IMR-90 (cell line): ENCODE measurements around the gene REN. TPM values are rescaled to one million over a fixed set of nuclear protein-coding genes. Genes with fewer than 3 reads are reported as not detected.

Experiments
- ATAC-seq: fragments of 200-7000 bp; cut with Tn5 transposase; 2 replicates; pipeline ENCODE4 v1.9.1; 2020; ENCODE audit warnings: low read depth, mild to moderate bottlenecking, moderate library complexity
- BruUV-seq: library from RNA; stranded (reverse); fragments of 400-500 nt; replicated peaks from 2 replicates; lab custom pipeline; 2021; lab: Mats Ljungman, UMichigan
- CTCF ChIA-PET: fragments of 300-600 bp; formaldehyde crosslinking; extraction: SDS; loops from one replicate; lab custom pipeline; 2021; ENCODE audit warnings: antibody characterized with exemption; lab: Yijun Ruan, JAX
- POLR2A ChIA-PET: fragments of 300-600 bp; sonication (Branson Sonifier 250); formaldehyde crosslinking; loops from one replicate; lab custom pipeline; 2022; ENCODE audit warnings: antibody characterized with exemption; ENCODE audit not compliant: unreplicated experiment; lab: Charles Lee
- DNase-seq: peaks from one replicate; pipeline ENCODE4 v3.0.0; 2013
- H2AFZ ChIP-seq: replicated peaks from 2 replicates; pipeline ENCODE3; 2013; ENCODE audit warnings: low read length, mild to moderate bottlenecking; ENCODE audit not compliant: poor library complexity
- H2AK5ac ChIP-seq: 2 replicates; pipeline ENCODE4 v1.6.1; 2013; ENCODE audit warnings: low read depth, low read length, inconsistent platforms
- H2AK9ac ChIP-seq: replicated peaks from 2 replicates; pipeline ENCODE3; 2013; ENCODE audit warnings: mild to moderate bottlenecking, low read depth, low read length, moderate library complexity; ENCODE audit not compliant: poor library complexity
- H2BK120ac ChIP-seq: 2 replicates; pipeline ENCODE4 v1.6.1; 2013; ENCODE audit warnings: low read depth, low read length, inconsistent platforms
- H2BK15ac ChIP-seq: 3 replicates; pipeline ENCODE4 v1.6.1; 2013; ENCODE audit warnings: low read depth, low read length, inconsistent platforms
- H2BK20ac ChIP-seq: 2 replicates; pipeline ENCODE4 v1.6.1; 2013; ENCODE audit warnings: low read depth, mild to moderate bottlenecking, inconsistent platforms, low read length, moderate library complexity
- H2BK5ac ChIP-seq: 2 replicates; pipeline ENCODE4 v1.6.1; 2013; ENCODE audit warnings: mild to moderate bottlenecking, low read depth, low read length, inconsistent platforms; ENCODE audit not compliant: poor library complexity, severe bottlenecking
- H3K14ac ChIP-seq: replicated peaks from 2 replicates; pipeline ENCODE4 v1.6.1; 2013; ENCODE audit warnings: low read depth, low read length, inconsistent platforms
- H3K18ac ChIP-seq: 2 replicates; pipeline ENCODE4 v1.6.1; 2013; ENCODE audit warnings: low read depth, low read length, control low read depth
- H3K23ac ChIP-seq: 2 replicates; pipeline ENCODE4 v1.6.1; 2013; ENCODE audit warnings: low read depth, low read length, inconsistent platforms
- H3K27ac ChIP-seq: 2 replicates; pipeline ENCODE4 v1.5.1; 2013; ENCODE audit warnings: mild to moderate bottlenecking, control low read depth, low read length; ENCODE audit not compliant: insufficient read depth
- H3K27me3 ChIP-seq: 2 replicates; pipeline ENCODE4 v1.6.1; 2013; ENCODE audit warnings: low read length; ENCODE audit not compliant: control insufficient read depth, insufficient read depth
- H3K36me3 ChIP-seq: 2 replicates; pipeline ENCODE4 v1.6.1; 2013; ENCODE audit warnings: low read length, mixed read lengths; ENCODE audit not compliant: control insufficient read depth, insufficient read depth
- H3K4ac ChIP-seq: 2 replicates; pipeline ENCODE4 v1.6.1; 2013; ENCODE audit warnings: low read depth, low read length, inconsistent platforms
- H3K4me1 ChIP-seq: 2 replicates; pipeline ENCODE4 v1.6.1; 2013; ENCODE audit warnings: low read length, mixed read lengths; ENCODE audit not compliant: control insufficient read depth, insufficient read depth
- H3K4me2 ChIP-seq: 2 replicates; pipeline ENCODE4 v1.6.1; 2013; ENCODE audit warnings: low read depth, mild to moderate bottlenecking, control low read depth, low read length, moderate library complexity
- H3K4me3 ChIP-seq: 2 replicates; pipeline ENCODE4 v1.5.1; 2013; ENCODE audit warnings: low read depth, mild to moderate bottlenecking, control low read depth, low read length, moderate library complexity; ENCODE audit not compliant: insufficient read depth
- H3K56ac ChIP-seq: 2 replicates; pipeline ENCODE4 v1.6.1; 2013; ENCODE audit warnings: low read length, inconsistent platforms; ENCODE audit not compliant: insufficient read depth; ENCODE audit errors: extremely low read depth
- H3K79me1 ChIP-seq, 2 experiments: 2 replicates each; pipeline ENCODE4 v1.6.1; 2013; ENCODE audit warnings: low read length in 2 of 2, inconsistent platforms in 1 of 2, low read depth in 1 of 2
- H3K9ac ChIP-seq: 2 replicates; pipeline ENCODE4 v1.6.1; 2013; ENCODE audit warnings: low read depth, low read length, control low read depth
- H3K9me1 ChIP-seq: 2 replicates; pipeline ENCODE4 v1.6.1; 2013; ENCODE audit warnings: low read length, inconsistent platforms; ENCODE audit not compliant: insufficient read depth
- H3K9me3 ChIP-seq: 2 replicates; pipeline ENCODE4 v1.6.1; 2013; ENCODE audit warnings: low read length; ENCODE audit not compliant: control insufficient read depth, insufficient read depth
- H4K20me1 ChIP-seq: 2 replicates; pipeline ENCODE4 v1.6.1; 2013; ENCODE audit warnings: low read length, inconsistent platforms; ENCODE audit not compliant: insufficient read depth
- H4K5ac ChIP-seq: 2 replicates; pipeline ENCODE4 v1.6.1; 2013; ENCODE audit warnings: mild to moderate bottlenecking, low read depth, low read length, control low read depth
- H4K8ac ChIP-seq, 2 experiments: 2 replicates each; pipeline ENCODE4 v1.6.1; 2013; ENCODE audit warnings: low read depth in 2 of 2, low read length in 2 of 2, control low read depth in 1 of 2, inconsistent platforms in 1 of 2
- H4K91ac ChIP-seq: 2 replicates; pipeline ENCODE4 v1.6.1; 2013; ENCODE audit warnings: low read depth, low read length, inconsistent platforms; ENCODE audit not compliant: insufficient read depth
- FOS ChIP-seq: fragments of 150-350 bp; IDR thresholded peaks from 2 replicates; pipeline ENCODE4 v1.6.1; 2016; ENCODE audit warnings: low read depth, low read length
- MAFK ChIP-seq: IDR thresholded peaks from 2 replicates; pipeline ENCODE4 v1.6.1; 2012; ENCODE audit warnings: low read depth, low read length, improper control_type of control experiment
- NFE2L2 ChIP-seq: fragments of 150-350 bp; IDR thresholded peaks from 2 replicates; pipeline ENCODE4 v1.6.1; 2016; ENCODE audit warnings: low read depth, mild to moderate bottlenecking, low read length
- RAD21 ChIP-seq: IDR thresholded peaks from 2 replicates; pipeline ENCODE4 v1.6.1; 2012; ENCODE audit warnings: low read length, improper control_type of control experiment
- RFX5 ChIP-seq: IDR thresholded peaks from 2 replicates; pipeline ENCODE4 v1.8.0; 2012; ENCODE audit warnings: low read depth, mild to moderate bottlenecking, low read length, moderate library complexity
- SMC3 ChIP-seq: fragments of 150-350 bp; IDR thresholded peaks from 2 replicates; pipeline ENCODE4 v1.6.1; 2016; ENCODE audit warnings: low read depth, mild to moderate bottlenecking, antibody characterized with exemption, low read length, moderate library complexity
- WGBS, 2 experiments: methylation state at CpG; one replicate each; pipeline versions ENCODE4 v1.1.5 to v1.1.7; 2013; ENCODE audit warnings: missing lambda C conversion rate in 2 of 2; ENCODE audit not compliant: insufficient read length in 1 of 2; ENCODE audit errors: extremely low coverage in 2 of 2; 5-methylcytosine and 5-hydroxymethylcytosine counted together
- dilution Hi-C: fragments of 300-500 bp; cut with HindIII; formaldehyde crosslinking; loops from one replicate; pipeline ENCODE4 v1.14.3; 2018; ENCODE audit warnings: low sequenced_read_pairs; ENCODE audit not compliant: unreplicated experiment
- in situ Hi-C: fragments of 300-500 bp; cut with MboI; formaldehyde crosslinking; loops from 3 replicates; pipeline ENCODE4 v1.14.3; 2019; ENCODE audit warnings: low sequenced_read_pairs, inconsistent platforms, mixed read lengths
- intact Hi-C: fragments of 100-400 bp; cut with micrococcal nuclease; formaldehyde crosslinking; loops from 2 replicates; pipeline ENCODE4 v1.10.0; 2022
- polyA plus RNA-seq, 3 experiments: library from polyadenylated mRNA; depleted of rRNA; stranded (reverse); fragments of >200 nt; gene quantifications; 2 replicates each; pipeline ENCODE4 v1.2.3, GENCODE V29; 2012; ENCODE audit warnings: low replicate concordance in 1 of 3
- total RNA-seq: library from RNA; depleted of rRNA; stranded (reverse); fragments of >200 nt; gene quantifications from 2 replicates; pipeline ENCODE4 v1.2.3, GENCODE V29; 2012

Gene REN
- total and polyA plus RNA-seq, 2 of the 4 experiments (the other 2 are of a cell fraction): 0.54 to 1.2 TPM

GRCh38 chr1:204161609-204162493 lies 4.3 kb downstream of the REN start (continued):
- no peak for TF ChIP-seq MAFK
- no peak for TF ChIP-seq RFX5
- TF ChIP-seq FOS: no peak
- no peak for TF ChIP-seq RAD21
- no peak for TF ChIP-seq SMC3
- no peak for TF ChIP-seq NFE2L2

- Histone ChIP-seq H2AK5ac (no peak overlapping the region), H3K9me3 (no peaks in the 10 kb centered on the region), H3K4me3 (no peak overlapping the region), H2BK5ac (no peak overlapping the region), H3K4me2 (no peak overlapping the region), H4K20me1 (no peaks in the 10 kb centered on the region), H3K27ac (no peak overlapping the region), H3K4ac (no peak overlapping the region), H2AFZ (no peak overlapping the region), H2BK15ac (no peak overlapping the region), H3K14ac (no peak overlapping the region), H3K79me1 (no peaks in the 10 kb centered on the region), H2AK9ac (no peak overlapping the region), H3K18ac (no peak overlapping the region), H3K27me3 (peaks cover 10% of the 10 kb centered on the region; the same call in 1 of the 2 replicates), H3K9ac (no peak overlapping the region), H3K23ac (no peak overlapping the region), H3K4me1 (no peaks in the 10 kb centered on the region), H2BK20ac (no peak overlapping the region), H4K8ac (no peak overlapping the region), H4K91ac (no peak overlapping the region), H3K56ac (no peak overlapping the region), H4K5ac (no peak overlapping the region), H2BK120ac (no peak overlapping the region), H3K36me3 (no peaks in the 10 kb centered on the region), H3K9me1 (peaks cover under 1% of the 10 kb centered on the region; the same call in 1 of the 2 replicates)
- ATAC-seq: no peak
- dilution Hi-C loops (loop anchor here (25.0 kb wide), 1 partner anchor 229 kb away; no protein-coding TSS in a partner anchor), in situ Hi-C loops (loop anchor here (5.0 kb wide), 1 partner anchor 204 kb away; no protein-coding TSS in a partner anchor), intact Hi-C loops (no loop called here)
- no TSS peak for BruUV-seq
- ChIA-PET CTCF (no interaction called here), POLR2A (no interaction called here)
- 36% methylated on average over 6 of the region's 6 CpGs; no CpG with 5 or more reads in 1 of the 2 experiments for WGBS, 2 experiments
- TF ChIP-seq SMC3 (no peak), RAD21 (no peak)
- no peak for DNase-seq
Observed at GRCh38 chr1:204157962-204158361, 8.2 kb downstream of the REN start.
